ENCODE results near the gene TBC1D2. TPM values are rescaled to one million over a fixed set of nuclear protein-coding genes. Genes with fewer than 3 reads are reported as not detected.

TBC1D2 gene
- total and polyA plus RNA-seq, 2 of the 13 experiments (the other 11 are each of a cell fraction or from before 2014, with no cell fraction given), result 2.0 to 2.8 TPM

- no peak for TF ChIP-seq PRDM15 (CRISPR knock-in tag; IDR thresholded peaks at IDR 0.05)
- TF ChIP-seq RFX1 (IDR thresholded peaks at IDR 0.05), result no peak
- no peak for TF ChIP-seq ZBTB14 (CRISPR knock-in tag; IDR thresholded peaks at IDR 0.05)
- TF ChIP-seq SOX5 (CRISPR knock-in tag; IDR thresholded peaks at IDR 0.05; ENCODE audit: borderline replicate concordance), result peak; percentile 38; the same call in 1 of the 2 replicates
- peak; percentile 47; the same call in 1 of the 2 replicates for TF ChIP-seq ZNF614 (CRISPR knock-in tag; IDR thresholded peaks at IDR 0.05; ENCODE audit: borderline replicate concordance)
- TF ChIP-seq ZNF264 (CRISPR knock-in tag; IDR thresholded peaks at IDR 0.05), result no peak
- TF ChIP-seq MAFG (CRISPR knock-in tag; IDR thresholded peaks at IDR 0.05), result no peak
- no peak for TF ChIP-seq RBM22 (optimal IDR thresholded peaks at IDR 0.05; ENCODE audit: low read length)
- TF ChIP-seq ARID5B (CRISPR knock-in tag; IDR thresholded peaks at IDR 0.05), result peak; percentile 41; the same call in 1 of the 2 replicates
- TF ChIP-seq HOXA5 (CRISPR knock-in tag; IDR thresholded peaks at IDR 0.05), result 0 out of 2 replicates have a peak, but pooled peaks have one; percentile 27
- TF ChIP-seq PBX2 (CRISPR knock-in tag; IDR thresholded peaks at IDR 0.05), result no peak
- peak; percentile 14; the same call in 1 of the 2 replicates for TF ChIP-seq FOSL2 (CRISPR knock-in tag; IDR thresholded peaks at IDR 0.05)
- peak; percentile 27; the same call in 1 of the 2 replicates for TF ChIP-seq IKZF5 (CRISPR knock-in tag; IDR thresholded peaks at IDR 0.05)
- no peak for TF ChIP-seq RFXANK (CRISPR knock-in tag; IDR thresholded peaks at IDR 0.05)
- TF ChIP-seq TGIF2 (CRISPR knock-in tag; IDR thresholded peaks at IDR 0.05), result 0 out of 2 replicates have a peak, but pooled peaks have one; percentile 24
- TF ChIP-seq ZNF556 (CRISPR knock-in tag; IDR thresholded peaks at IDR 0.05; ENCODE audit: borderline replicate concordance), result no peak
- peak; percentile 31; the same call in 1 of the 2 replicates for TF ChIP-seq SAP130 (CRISPR knock-in tag; IDR thresholded peaks at IDR 0.05; ENCODE audit: low read depth)
- no peak for TF ChIP-seq SNAPC5 (CRISPR knock-in tag; IDR thresholded peaks at IDR 0.05; ENCODE audit: borderline replicate concordance)
These were observed 8.3 kb upstream of the TBC1D2 start (continued) for GRCh38 chr9:98263482-98264357.

All from HepG2 (cell line).